NCI-H1417 treated with DMSO at 0.1 percent for 48 hours (cell line): ENCODE results near the gene BCL2L14.
"Not testable (repeated sequence)": the region's sequence is repeated elsewhere in the genome, so short reads cannot be mapped to it uniquely, and the experiment has no call there.

Source experiments
- DNase-seq: peaks from one replicate; lab custom pipeline; 2025; lab: John Stamatoyannopoulos, UW

BCL2L14 gene

GRCh38 chr12:12108441-12109058 lies 37.8 kb downstream of the BCL2L14 start:
- DNase-seq: no peak

- not testable (repeated sequence) for DNase-seq
Observed at GRCh38 chr12:12110923-12111555, 40.3 kb downstream of the BCL2L14 start.

- no peak for DNase-seq
Observed at GRCh38 chr12:12115514-12115913, 44.8 kb downstream of the BCL2L14 start.

- DNase-seq: no peak
Observed at GRCh38 chr12:12116677-12117076, 45.9 kb downstream of the BCL2L14 start.

GRCh38 chr12:12121061-12121460 lies 50.3 kb downstream of the BCL2L14 start:
- no peak for DNase-seq

GRCh38 chr12:12123036-12123604 lies 52.4 kb downstream of the BCL2L14 start:
- no peak for DNase-seq

- no peak for DNase-seq
Observed at GRCh38 chr12:12126551-12126950, 55.8 kb downstream of the BCL2L14 start.

- no peak for DNase-seq
Observed at GRCh38 chr12:12127304-12127703, 56.6 kb downstream of the BCL2L14 start.

GRCh38 chr12:12128670-12129069 lies 57.9 kb downstream of the BCL2L14 start:
- no peak for DNase-seq

GRCh38 chr12:12133259-12133658 lies 62.5 kb downstream of the BCL2L14 start:
- DNase-seq: no peak

GRCh38 chr12:12133785-12134184 lies 63.0 kb downstream of the BCL2L14 start:
- no peak for DNase-seq

GRCh38 chr12:12138203-12139154 lies 67.7 kb downstream of the BCL2L14 start:
- DNase-seq: no peak

- DNase-seq: no peak
Observed at GRCh38 chr12:12141000-12141399, 70.3 kb downstream of the BCL2L14 start.

GRCh38 chr12:12144531-12144930 lies 73.8 kb downstream of the BCL2L14 start:
- not testable (repeated sequence) for DNase-seq

- DNase-seq: no peak
Observed at GRCh38 chr12:12147111-12147510, 76.4 kb downstream of the BCL2L14 start.
